Measurements from ENCODE around the gene EIF2D.

The EIF2D gene

DNA sequence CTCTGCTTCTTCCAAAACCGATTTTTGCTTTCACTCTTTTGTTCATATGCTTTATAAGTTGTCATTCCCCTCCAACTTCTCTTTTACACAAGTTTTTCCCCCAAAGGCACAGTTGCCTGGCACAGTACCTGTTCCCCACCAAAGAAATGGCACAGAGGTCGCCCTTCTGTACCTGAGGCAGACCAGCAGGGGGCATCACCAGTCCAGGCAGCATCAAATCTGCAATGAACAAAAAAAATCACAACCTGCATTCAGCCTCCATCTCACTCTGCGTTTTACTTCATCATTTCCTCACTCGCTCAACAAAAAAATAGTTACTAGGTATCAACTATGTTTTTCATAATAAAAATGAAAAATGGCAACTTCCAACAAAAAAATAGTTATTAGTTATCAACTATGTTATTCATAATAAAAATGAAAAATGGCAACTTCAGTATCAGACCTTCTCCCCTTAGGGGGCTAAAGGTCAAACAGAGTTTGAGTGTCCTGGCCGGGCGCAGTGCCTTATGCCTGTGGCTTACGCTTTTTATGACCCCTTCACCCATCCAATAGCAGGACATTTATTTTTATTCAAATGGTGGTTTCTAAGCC lies 4.1 kb downstream of the EIF2D start:
- DNase-seq, result peak; percentile 65
- Mint-ChIP-seq H3K36me3 (ENCODE audit: low read depth) (peaks cover 86% of the 10 kb centered on the region), H3K9me3 (no peaks in the 10 kb centered on the region), H3K4me1 (ENCODE audit: low read depth) (peaks cover 48% of the 10 kb centered on the region), H3K27ac (peak overlapping the region; percentile 90), H3K27me3 (no peaks in the 10 kb centered on the region), H3K4me3 (peak overlapping the region; percentile 64)

DNA sequence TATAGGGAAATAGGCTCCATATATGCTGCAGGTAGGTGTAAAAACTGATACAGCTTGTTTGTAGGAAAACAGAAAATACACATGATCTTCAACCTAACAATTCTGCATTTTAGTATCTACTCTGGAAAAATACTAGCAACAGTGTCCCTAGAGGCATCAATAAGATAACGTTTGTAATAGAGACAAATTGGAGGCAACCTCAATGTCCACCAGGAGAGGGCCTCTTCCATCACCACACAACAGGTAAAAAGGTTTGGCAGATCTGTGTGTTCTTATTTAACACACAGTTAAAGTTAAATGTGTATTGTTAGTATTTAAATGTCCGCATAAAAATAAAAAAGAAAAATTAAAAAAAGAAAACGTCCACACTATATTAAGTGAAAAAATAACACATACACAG lies 5.4 kb downstream of the EIF2D start:
- H3K36me3 Mint-ChIP-seq (ENCODE audit: low read depth), result peaks cover 96% of the 10 kb centered on the region
- H3K27ac Mint-ChIP-seq, result peak overlapping the region; percentile 12
- H3K4me3 Mint-ChIP-seq, result no peak overlapping the region
- H3K27me3 Mint-ChIP-seq, result no peaks in the 10 kb centered on the region
- H3K4me1 Mint-ChIP-seq (ENCODE audit: low read depth), result peaks cover 46% of the 10 kb centered on the region
- DNase-seq, result no peak
- no peaks in the 10 kb centered on the region for H3K9me3 Mint-ChIP-seq

- no peak overlapping the region for H3K27ac Mint-ChIP-seq
- peaks cover 94% of the 10 kb centered on the region for H3K36me3 Mint-ChIP-seq (ENCODE audit: low read depth)
- no peak for DNase-seq
- no peak overlapping the region for H3K4me3 Mint-ChIP-seq
- H3K4me1 Mint-ChIP-seq (ENCODE audit: low read depth), result peaks cover 28% of the 10 kb centered on the region
- no peaks in the 10 kb centered on the region for H3K9me3 Mint-ChIP-seq
- H3K27me3 Mint-ChIP-seq, result no peaks in the 10 kb centered on the region
Observed at GRCh38 chr1:206604861-206605260, 7.4 kb downstream of the EIF2D start.

DNA sequence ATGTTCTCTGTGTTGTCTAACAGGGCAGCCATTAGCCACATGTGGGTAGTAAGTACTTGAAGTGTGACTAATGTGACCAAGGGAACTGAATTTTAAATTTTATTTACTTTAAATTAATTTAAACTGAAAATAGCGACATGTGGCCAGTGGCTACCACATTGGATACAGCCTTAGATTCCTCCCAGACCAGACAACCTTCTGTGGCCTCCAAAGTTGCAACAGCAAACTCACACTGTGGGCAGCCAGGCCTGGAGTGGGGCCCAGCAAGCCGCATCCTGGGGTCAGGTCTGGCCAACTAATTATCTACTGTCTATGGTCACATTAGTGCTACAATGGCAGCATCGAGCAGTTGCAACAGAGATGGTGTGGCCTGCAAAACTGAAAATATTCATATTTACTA lies 11.7 kb downstream of the EIF2D start:
- H3K4me1 Mint-ChIP-seq (ENCODE audit: low read depth), result no peaks in the 10 kb centered on the region
- H3K27me3 Mint-ChIP-seq, result no peaks in the 10 kb centered on the region
- peak overlapping the region; percentile 63 for H3K27ac Mint-ChIP-seq
- peaks cover 97% of the 10 kb centered on the region for H3K36me3 Mint-ChIP-seq (ENCODE audit: low read depth)
- no peaks in the 10 kb centered on the region for H3K9me3 Mint-ChIP-seq
- no peak overlapping the region for H3K4me3 Mint-ChIP-seq
- no peak for DNase-seq

DNA sequence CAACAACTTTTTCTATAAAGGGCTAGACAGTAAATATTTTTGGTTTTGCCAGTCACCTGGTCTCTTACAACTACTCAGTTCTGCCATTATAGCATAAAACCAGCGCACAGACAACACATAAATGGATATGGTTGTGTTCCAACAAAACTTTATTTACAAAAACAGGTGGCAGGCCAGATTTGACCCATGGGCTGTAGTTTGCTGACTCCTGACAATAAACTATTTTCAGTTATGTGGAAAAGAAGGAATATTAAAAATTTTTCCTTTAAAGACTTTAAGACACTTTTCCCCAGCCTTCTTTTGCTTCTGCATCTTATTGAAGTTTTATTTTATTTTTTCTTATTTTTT lies 16.0 kb downstream of the EIF2D start:
- no peak for DNase-seq
- no peaks in the 10 kb centered on the region for H3K9me3 Mint-ChIP-seq
- H3K36me3 Mint-ChIP-seq (ENCODE audit: low read depth), result peaks cover 97% of the 10 kb centered on the region
- no peak overlapping the region for H3K4me3 Mint-ChIP-seq
- H3K27me3 Mint-ChIP-seq, result no peaks in the 10 kb centered on the region
- H3K4me1 Mint-ChIP-seq (ENCODE audit: low read depth), result peaks cover 26% of the 10 kb centered on the region
- peak overlapping the region; percentile 55 for H3K27ac Mint-ChIP-seq

DNA sequence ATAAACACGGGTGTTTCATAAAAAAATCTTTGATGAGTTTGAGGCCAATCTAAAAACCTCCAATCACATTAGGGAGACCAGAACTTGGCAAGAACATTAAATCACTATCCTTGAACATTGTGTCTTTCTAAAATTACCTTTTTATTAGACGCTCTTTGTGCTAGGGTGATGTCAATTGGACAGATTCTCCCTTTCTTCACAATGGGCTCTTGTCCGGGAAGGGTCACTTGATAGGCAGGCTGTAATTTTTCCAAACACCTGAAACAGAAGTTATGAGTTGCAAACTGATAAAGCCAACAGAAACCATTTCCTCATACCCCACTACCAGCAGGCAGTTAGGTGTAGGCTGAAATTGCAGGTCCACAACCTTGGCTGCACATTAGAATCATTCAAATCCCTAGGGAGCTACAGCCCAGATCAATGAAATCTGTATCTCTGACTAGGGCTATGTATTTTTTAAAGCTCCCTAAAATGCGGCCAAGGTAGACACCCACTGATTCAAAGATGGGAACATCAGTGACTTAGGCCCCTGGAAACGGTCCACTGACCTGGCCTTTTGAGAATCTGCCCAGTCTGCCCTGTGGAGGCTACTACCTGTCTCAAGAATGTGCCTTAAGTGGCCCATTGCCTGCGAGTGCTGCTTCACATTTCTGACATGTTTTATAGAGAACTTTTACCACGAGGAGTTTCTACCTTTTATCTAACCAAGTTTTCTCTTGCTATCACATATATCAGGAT lies 16.5 kb downstream of the EIF2D start:
- H3K9me3 Mint-ChIP-seq, result no peaks in the 10 kb centered on the region
- peaks cover 32% of the 10 kb centered on the region for H3K4me1 Mint-ChIP-seq (ENCODE audit: low read depth)
- H3K36me3 Mint-ChIP-seq (ENCODE audit: low read depth), result peaks cover 97% of the 10 kb centered on the region
- DNase-seq, result no peak
- peak overlapping the region; percentile 56 for H3K27ac Mint-ChIP-seq
- H3K4me3 Mint-ChIP-seq, result no peak overlapping the region
- H3K27me3 Mint-ChIP-seq, result no peaks in the 10 kb centered on the region

- Mint-ChIP-seq H3K4me3 (no peak overlapping the region), H3K27me3 (no peaks in the 10 kb centered on the region), H3K36me3 (ENCODE audit: low read depth) (peaks cover 96% of the 10 kb centered on the region), H3K27ac (peak overlapping the region; percentile 87), H3K4me1 (ENCODE audit: low read depth) (peaks cover 55% of the 10 kb centered on the region), H3K9me3 (no peaks in the 10 kb centered on the region)
- no peak for DNase-seq
Observed at GRCh38 chr1:206593351-206593925, 18.8 kb downstream of the EIF2D start.

- no peaks in the 10 kb centered on the region for H3K9me3 Mint-ChIP-seq
- H3K36me3 Mint-ChIP-seq (ENCODE audit: low read depth), result peaks cover 97% of the 10 kb centered on the region
- peak; percentile 24 for DNase-seq
- no peak overlapping the region for H3K4me3 Mint-ChIP-seq
- peak overlapping the region; percentile 87 for H3K27ac Mint-ChIP-seq
- peaks cover 71% of the 10 kb centered on the region for H3K4me1 Mint-ChIP-seq (ENCODE audit: low read depth)
- no peaks in the 10 kb centered on the region for H3K27me3 Mint-ChIP-seq
Observed at GRCh38 chr1:206591696-206592095, 20.6 kb downstream of the EIF2D start.

DNA sequence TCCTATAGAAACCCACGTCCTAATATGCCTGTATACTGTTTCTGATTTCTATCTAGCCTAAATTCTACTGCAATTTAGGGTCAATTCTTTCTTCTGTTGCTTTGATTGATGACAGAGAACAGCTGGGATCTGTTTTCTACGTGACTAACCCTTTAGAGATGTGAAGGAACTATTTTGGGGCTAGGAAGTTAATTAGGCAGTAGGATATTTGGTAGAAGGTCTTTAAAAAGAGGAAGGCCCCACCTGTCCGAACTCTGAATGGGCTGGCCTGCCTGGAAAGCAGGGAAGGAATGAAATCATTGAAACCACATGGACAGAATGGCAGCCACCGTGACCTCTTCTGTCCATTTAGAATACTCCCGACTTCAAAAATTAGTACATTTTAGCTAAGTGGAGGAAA lies 21.0 kb downstream of the EIF2D start:
- Mint-ChIP-seq H3K27ac (peak overlapping the region; percentile 100), H3K4me3 (peak overlapping the region; percentile 69), H3K9me3 (no peaks in the 10 kb centered on the region), H3K36me3 (ENCODE audit: low read depth) (peaks cover 97% of the 10 kb centered on the region), H3K4me1 (ENCODE audit: low read depth) (peaks cover 76% of the 10 kb centered on the region), H3K27me3 (no peaks in the 10 kb centered on the region)
- peak; percentile 16 for DNase-seq

DNA sequence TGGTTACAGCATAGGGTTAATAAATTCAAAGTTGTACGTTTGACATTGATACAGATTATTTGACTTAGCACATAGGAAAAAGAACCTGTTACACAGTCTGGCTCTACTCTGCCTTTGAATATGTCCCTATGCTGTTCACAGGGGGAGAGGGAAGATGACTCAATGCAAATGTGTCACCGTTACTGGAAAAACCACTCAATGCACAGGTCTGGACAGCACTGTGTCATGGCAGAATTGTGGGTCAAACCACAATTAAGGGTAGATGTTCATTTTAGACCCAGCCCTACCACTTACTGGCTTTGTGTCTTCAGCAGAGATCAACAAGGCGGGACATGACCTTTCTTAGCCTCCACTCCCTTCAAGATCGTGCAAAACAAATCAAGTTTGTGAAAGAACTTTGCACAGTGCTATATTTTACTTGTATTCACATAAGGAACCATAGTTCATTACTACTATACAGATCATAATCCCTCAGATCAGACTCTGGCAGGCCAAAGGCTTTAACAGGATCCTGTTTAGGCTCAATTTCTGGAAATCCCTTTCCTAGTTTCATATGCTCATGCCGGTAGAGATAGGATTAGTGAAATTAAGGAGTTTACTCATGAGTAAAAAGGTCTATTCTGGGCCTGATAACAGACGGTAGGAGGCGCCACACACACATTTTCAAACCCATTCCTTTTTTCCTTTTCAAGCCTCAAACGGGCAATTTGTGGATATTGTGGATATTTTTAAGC lies 22.1 kb downstream of the EIF2D start:
- Mint-ChIP-seq H3K27me3 (no peaks in the 10 kb centered on the region), H3K4me3 (peak overlapping the region; percentile 69), H3K9me3 (no peaks in the 10 kb centered on the region), H3K36me3 (ENCODE audit: low read depth) (peaks cover 97% of the 10 kb centered on the region), H3K4me1 (ENCODE audit: low read depth) (peaks cover 85% of the 10 kb centered on the region), H3K27ac (peak overlapping the region; percentile 100)
- peak; percentile 58 for DNase-seq

DNA sequence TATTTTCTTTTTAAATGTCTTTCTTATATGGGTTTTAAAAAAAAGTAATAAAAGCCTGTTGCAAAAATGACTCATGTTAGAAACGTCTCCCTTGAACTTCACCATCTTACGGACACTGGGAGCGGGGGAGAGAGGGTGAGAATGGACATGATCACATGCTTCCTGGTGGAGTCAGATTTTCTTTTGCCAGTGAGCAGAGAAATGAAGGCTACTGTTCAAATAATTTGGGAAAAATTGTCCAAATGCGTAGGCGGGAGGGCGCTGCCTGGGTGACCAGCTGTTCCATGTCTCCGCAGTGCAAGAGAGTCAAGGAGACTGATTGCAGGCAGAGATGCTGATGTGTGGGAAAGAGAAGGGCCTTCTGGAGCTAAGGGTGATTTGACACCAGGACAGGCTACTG lies 23.1 kb downstream of the EIF2D start:
- Mint-ChIP-seq H3K4me3 (peak overlapping the region; percentile 48), H3K36me3 (ENCODE audit: low read depth) (peaks cover 97% of the 10 kb centered on the region), H3K27ac (peak overlapping the region; percentile 100), H3K27me3 (no peaks in the 10 kb centered on the region), H3K4me1 (ENCODE audit: low read depth) (peaks cover 91% of the 10 kb centered on the region), H3K9me3 (no peaks in the 10 kb centered on the region)
- DNase-seq, result peak; percentile 30

DNA sequence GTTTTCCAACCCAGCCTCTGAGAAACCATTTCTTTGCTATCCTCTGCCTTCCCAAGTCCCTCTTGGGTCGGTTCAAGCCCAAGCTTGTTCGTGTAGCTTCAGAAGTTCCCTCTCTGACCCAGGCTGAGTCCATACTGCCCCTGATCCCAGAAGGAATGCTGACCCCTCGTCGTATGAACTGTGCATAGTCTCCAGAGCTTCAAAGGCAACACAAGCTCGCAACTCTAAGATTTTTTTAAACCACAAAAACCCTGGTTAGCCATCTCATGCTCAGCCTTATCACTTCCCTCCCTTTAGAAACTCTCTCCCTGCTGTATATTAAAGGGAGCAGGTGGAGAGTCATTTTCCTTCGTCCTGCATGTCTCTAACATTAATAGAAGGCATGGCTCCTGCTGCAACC lies 23.8 kb downstream of the EIF2D start:
- Mint-ChIP-seq H3K4me3 (no peak overlapping the region), H3K9me3 (no peaks in the 10 kb centered on the region), H3K4me1 (ENCODE audit: low read depth) (peaks cover 93% of the 10 kb centered on the region)

DNA sequence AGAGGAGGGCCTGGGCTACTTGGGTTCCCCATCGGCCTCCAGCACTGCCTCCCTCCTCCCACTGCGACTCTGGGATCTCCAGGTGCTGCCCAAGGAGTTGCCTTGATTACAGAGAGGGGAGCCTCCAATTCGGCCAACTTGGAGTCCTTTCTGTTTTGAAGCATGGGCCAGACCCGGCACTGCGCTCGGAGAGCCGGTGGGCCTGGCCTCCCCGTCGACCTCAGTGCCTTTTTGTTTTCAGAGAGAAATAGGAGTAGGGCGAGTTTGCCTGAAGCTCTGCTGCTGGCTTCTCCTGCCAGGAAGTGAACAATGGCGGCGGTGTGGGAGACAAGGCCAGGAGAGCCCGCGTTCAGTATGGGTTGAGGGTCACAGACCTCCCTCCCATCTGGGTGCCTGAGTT lies 24.4 kb downstream of the EIF2D start:
- DNase-seq, result peak; percentile 28
- no peaks in the 10 kb centered on the region for H3K9me3 Mint-ChIP-seq
- H3K27ac Mint-ChIP-seq, result peak overlapping the region; percentile 100
- H3K27me3 Mint-ChIP-seq, result no peaks in the 10 kb centered on the region
- peaks cover 96% of the 10 kb centered on the region for H3K4me1 Mint-ChIP-seq (ENCODE audit: low read depth)
- peaks cover 97% of the 10 kb centered on the region for H3K36me3 Mint-ChIP-seq (ENCODE audit: low read depth)
- H3K4me3 Mint-ChIP-seq, result no peak overlapping the region

More for the DNA sequence above, 23.8 kb downstream of the EIF2D start:
- Mint-ChIP-seq H3K36me3 (ENCODE audit: low read depth) (peaks cover 97% of the 10 kb centered on the region), H3K27ac (peak overlapping the region; percentile 100), H3K27me3 (no peaks in the 10 kb centered on the region)
- peak; percentile 28 for DNase-seq

GRCh38 chr1:206586501-206587445 lies 25.5 kb downstream of the EIF2D start:
- Mint-ChIP-seq H3K27ac (peak overlapping the region; percentile 100), H3K36me3 (ENCODE audit: low read depth) (peaks cover 97% of the 10 kb centered on the region), H3K4me3 (no peak overlapping the region), H3K27me3 (no peaks in the 10 kb centered on the region), H3K4me1 (ENCODE audit: low read depth) (peaks cover 97% of the 10 kb centered on the region), H3K9me3 (no peaks in the 10 kb centered on the region)
- peak; percentile 23 for DNase-seq

Data from activated T-cell treated with anti-CD3 and anti-CD28 coated beads, Interleukin-2, amount 50 U/mL, for 24 hours (primary cell).